PC-3 (cell line): ENCODE data around the gene ANKRD23.

Experiments used
- CTCF ChIP-seq: fragments of 300-600 bp; sonication (generic); conservative IDR thresholded peaks from 2 replicates; pipeline ENCODE4 v1.5.1; 2017; ENCODE audit warnings: antibody characterized with exemption, low read depth, mild to moderate bottlenecking, low read length
- EZH2 ChIP-seq: fragments of 300-600 bp; sonication (generic); IDR thresholded peaks from one replicate; pipeline ENCODE4 v1.6.1; 2017; ENCODE audit warnings: antibody characterized with exemption, mild to moderate bottlenecking, low read length; ENCODE audit not compliant: unreplicated experiment
- EZH2phosphoT487 ChIP-seq: fragments of 300-600 bp; sonication (generic); IDR thresholded peaks from 2 replicates; pipeline ENCODE4 v1.6.1; 2018; ENCODE audit warnings: mild to moderate bottlenecking, antibody characterized with exemption, low read length, borderline replicate concordance

GRCh38 chr2:96808176-96808837 is 35.5 kb downstream of the ANKRD23 start:
- no peak for TF ChIP-seq CTCF
- no peak for TF ChIP-seq EZH2
- no peak for TF ChIP-seq EZH2phosphoT487
